ENCODE data around the gene NRP2. TPM values are rescaled to one million over a fixed set of nuclear protein-coding genes. Genes with fewer than 3 reads are reported as not detected.
A peak's percentile ranks its signal among the peaks of the same experiment; 100 is the strongest.

Gene NRP2
- total RNA-seq, 1 donor, result 11.2 TPM

DNA sequence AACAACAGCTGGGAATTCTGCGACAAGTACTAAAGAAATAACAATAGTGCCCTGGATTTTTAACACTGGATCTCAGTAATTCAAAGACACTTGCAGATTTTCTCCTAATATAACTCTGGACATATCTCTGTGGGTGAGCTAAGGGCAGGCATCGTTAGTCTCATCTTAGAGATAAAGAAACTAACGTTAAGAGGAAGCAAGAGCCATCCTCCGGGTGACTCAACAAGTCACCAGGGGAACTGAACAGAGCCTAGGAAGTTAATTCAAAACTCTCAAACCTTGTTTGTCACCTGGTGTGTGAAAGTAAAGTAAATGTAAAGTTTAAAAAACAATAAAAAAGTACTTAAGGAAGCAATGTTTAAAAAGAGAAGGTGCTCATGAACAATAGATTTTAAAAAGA is 41.6 kb upstream of the NRP2 start:
- TF ChIP-seq, protein P1, sequence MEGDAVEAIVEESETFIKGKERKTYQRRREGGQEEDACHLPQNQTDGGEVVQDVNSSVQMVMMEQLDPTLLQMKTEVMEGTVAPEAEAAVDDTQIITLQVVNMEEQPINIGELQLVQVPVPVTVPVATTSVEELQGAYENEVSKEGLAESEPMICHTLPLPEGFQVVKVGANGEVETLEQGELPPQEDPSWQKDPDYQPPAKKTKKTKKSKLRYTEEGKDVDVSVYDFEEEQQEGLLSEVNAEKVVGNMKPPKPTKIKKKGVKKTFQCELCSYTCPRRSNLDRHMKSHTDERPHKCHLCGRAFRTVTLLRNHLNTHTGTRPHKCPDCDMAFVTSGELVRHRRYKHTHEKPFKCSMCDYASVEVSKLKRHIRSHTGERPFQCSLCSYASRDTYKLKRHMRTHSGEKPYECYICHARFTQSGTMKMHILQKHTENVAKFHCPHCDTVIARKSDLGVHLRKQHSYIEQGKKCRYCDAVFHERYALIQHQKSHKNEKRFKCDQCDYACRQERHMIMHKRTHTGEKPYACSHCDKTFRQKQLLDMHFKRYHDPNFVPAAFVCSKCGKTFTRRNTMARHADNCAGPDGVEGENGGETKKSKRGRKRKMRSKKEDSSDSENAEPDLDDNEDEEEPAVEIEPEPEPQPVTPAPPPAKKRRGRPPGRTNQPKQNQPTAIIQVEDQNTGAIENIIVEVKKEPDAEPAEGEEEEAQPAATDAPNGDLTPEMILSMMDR (IDR thresholded peaks at IDR 0.05; ENCODE audit: insufficient read depth, low read length), result no peak
- DNase-seq (ENCODE audit: low read depth), result no peak
- H3K4me3 ChIP-seq (ENCODE audit: low read depth, low read length), result no peak overlapping the region

- DNase-seq (ENCODE audit: low read depth), result no peak
- TF ChIP-seq, protein P1 (IDR thresholded peaks at IDR 0.05; ENCODE audit: insufficient read depth, low read length), result no peak
- H3K4me3 ChIP-seq (ENCODE audit: low read depth, low read length), result no peak overlapping the region
These were observed 39.5 kb upstream of the NRP2 start for GRCh38 chr2:205642599-205643356.

DNA sequence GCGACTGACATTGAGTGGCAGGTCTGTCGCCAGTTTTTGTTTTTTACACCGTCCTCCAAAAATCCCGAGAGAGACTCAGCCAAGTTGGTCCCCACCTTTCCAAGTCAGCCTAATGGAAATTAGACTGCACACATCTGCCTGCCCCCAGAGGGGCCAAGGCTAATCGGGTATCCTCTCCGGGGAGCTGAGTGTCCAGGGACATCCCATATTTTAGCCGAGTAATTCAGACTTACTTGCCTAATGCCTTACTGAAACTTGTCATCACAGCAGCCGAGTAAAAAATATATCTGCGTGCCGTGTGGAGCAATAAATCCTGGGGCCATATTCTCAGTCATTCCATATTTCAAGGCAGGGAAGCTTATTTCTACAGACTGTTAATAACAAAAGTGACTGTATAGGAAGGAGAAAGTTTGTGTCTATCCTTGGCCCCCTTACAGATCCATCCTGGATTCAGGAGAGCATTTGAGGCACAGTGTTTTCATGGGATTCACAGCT is 38.9 kb upstream of the NRP2 start:
- no peak overlapping the region for H3K4me3 ChIP-seq (ENCODE audit: low read depth, low read length)
- no peak for DNase-seq (ENCODE audit: low read depth)
- TF ChIP-seq, protein P1 (IDR thresholded peaks at IDR 0.05; ENCODE audit: insufficient read depth, low read length), result no peak

DNA sequence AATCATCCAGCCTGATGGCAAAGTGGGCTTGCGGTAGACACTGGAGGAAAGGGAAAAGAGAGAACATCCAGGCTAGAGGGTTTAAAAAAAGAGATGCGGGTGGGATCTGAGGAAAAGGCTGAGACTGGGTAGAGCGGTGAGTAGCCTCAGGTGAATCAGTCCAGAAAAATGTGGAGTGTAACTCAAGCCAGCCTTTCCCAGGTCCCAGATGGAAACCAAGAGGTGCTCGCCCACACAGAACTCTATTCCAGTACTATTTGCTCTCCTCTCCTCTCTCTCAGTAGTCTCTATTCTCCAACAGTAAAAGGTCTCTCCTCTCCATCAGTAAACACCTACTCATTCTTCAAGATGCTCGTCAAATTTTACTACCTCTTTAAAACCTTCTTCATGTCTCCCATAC is 38.3 kb upstream of the NRP2 start:
- no peak overlapping the region for H3K4me3 ChIP-seq (ENCODE audit: low read depth, low read length)
- peak; percentile 28 for DNase-seq (ENCODE audit: low read depth)
- TF ChIP-seq, protein P1 (IDR thresholded peaks at IDR 0.05; ENCODE audit: insufficient read depth, low read length), result no peak

DNA sequence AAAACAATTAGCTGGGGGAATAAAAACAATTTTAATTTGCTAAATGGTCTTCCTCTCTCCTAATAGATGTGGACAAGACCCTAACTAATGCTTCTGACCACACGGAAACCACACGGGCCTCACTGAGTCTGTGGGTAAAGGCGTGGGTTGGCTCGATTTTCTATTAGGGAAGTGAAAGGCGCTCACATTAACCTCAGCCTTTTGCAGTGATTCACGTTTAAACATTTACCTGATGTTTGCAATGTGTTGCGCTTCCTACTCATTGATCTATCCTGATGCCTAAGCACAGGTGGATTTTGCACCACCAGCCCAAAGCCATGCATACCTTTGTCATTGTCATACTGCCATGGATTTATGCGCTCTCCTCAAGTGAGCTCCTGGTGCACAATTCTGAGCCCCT is 35.6 kb upstream of the NRP2 start:
- TF ChIP-seq, protein P1 (IDR thresholded peaks at IDR 0.05; ENCODE audit: insufficient read depth, low read length), result no peak
- no peak overlapping the region for H3K4me3 ChIP-seq (ENCODE audit: low read depth, low read length)
- DNase-seq (ENCODE audit: low read depth), result no peak

GRCh38 chr2:205650450-205650849 is 31.9 kb upstream of the NRP2 start:
- DNase-seq (ENCODE audit: low read depth), result peak; percentile 89
- no peak overlapping the region for H3K4me3 ChIP-seq (ENCODE audit: low read depth, low read length)
- TF ChIP-seq, protein P1 (IDR thresholded peaks at IDR 0.05; ENCODE audit: insufficient read depth, low read length), result no peak

All from fibroblast of the aortic adventitia (primary cell).